Omental fat pad (tissue), 4 donors: Measurements from ENCODE around the gene COL23A1. TPM values are rescaled to one million over a fixed set of nuclear protein-coding genes. Genes with fewer than 3 reads are reported as not detected.
"Not testable (repeated sequence)": the region's sequence is repeated elsewhere in the genome, so short reads cannot be mapped to it uniquely, and the experiment has no call there.

Experiments used
- ATAC-seq: fragments of 150-250 bp; one replicate; pipeline ENCODE4 v1.9.1; 2016; ENCODE audit warnings: mild to moderate bottlenecking, moderate library complexity; ENCODE audit not compliant: low FRiP score
- DNase-seq: peaks from one replicate; pipeline ENCODE4 v3.0.0-alpha.2; 2019; ENCODE audit warnings: low spot score
- CTCF ChIP-seq, 3 donors: fragments of 450-650 bp; IDR thresholded peaks; one replicate each; pipeline ENCODE4 v1.5.1; 2016 to 2017; ENCODE audit warnings: antibody characterized with exemption in 3 of 3, mild to moderate bottlenecking in 3 of 3, moderate library complexity in 2 of 3
- total RNA-seq, 4 donors: library from RNA; depleted of rRNA; stranded (reverse); fragments of >200 nt; gene quantifications; one replicate each; pipeline ENCODE4 v1.1.0, GENCODE V29; 2016

Gene COL23A1
- total RNA-seq, 4 donors from 2014 or later, result 0.12 to 1.0 (median 0.49) TPM

GRCh38 chr5:178264044-178264443, 326.1 kb downstream of the COL23A1 start:
- no peak for TF ChIP-seq CTCF (IDR thresholded peaks at IDR 0.05)
- DNase-seq (no peak), ATAC-seq (no peak)

- no peak for ATAC-seq
- TF ChIP-seq CTCF (IDR thresholded peaks at IDR 0.05), result no peak
- DNase-seq, result no peak
These were observed 328.3 kb downstream of the COL23A1 start for GRCh38 chr5:178261666-178262600.

- ATAC-seq, result no peak
- no peak for DNase-seq
- no peak for TF ChIP-seq CTCF (IDR thresholded peaks at IDR 0.05)
These were observed 330.3 kb downstream of the COL23A1 start for GRCh38 chr5:178259623-178260536.

- no peak for TF ChIP-seq CTCF (IDR thresholded peaks at IDR 0.05)
- ATAC-seq (no peak), DNase-seq (no peak)
These were observed 332.5 kb downstream of the COL23A1 start for GRCh38 chr5:178257650-178258049.

GRCh38 chr5:178256746-178257145, 333.4 kb downstream of the COL23A1 start:
- no peak for DNase-seq
- ATAC-seq, result no peak
- TF ChIP-seq CTCF (IDR thresholded peaks at IDR 0.05), result no peak

GRCh38 chr5:178253632-178254031, 336.6 kb downstream of the COL23A1 start:
- not testable (repeated sequence) for DNase-seq, ATAC-seq

GRCh38 chr5:178252258-178252657, 337.9 kb downstream of the COL23A1 start:
- no peak for DNase-seq
- no peak for ATAC-seq
- TF ChIP-seq CTCF (IDR thresholded peaks at IDR 0.05), result no peak
